SU-DHL-6 (cell line): Measurements from ENCODE around the gene CXCL5.

Experiments
- CTCF ChIP-seq: fragments of 200-600 bp; sonication (generic); IDR thresholded peaks from one replicate; pipeline ENCODE4 v1.5.1; 2017; ENCODE audit warnings: antibody characterized with exemption, mild to moderate bottlenecking, low read length, moderate library complexity; ENCODE audit not compliant: insufficient read depth, poor library complexity, severe bottlenecking
- EZH2phosphoT487 ChIP-seq: fragments of 200-600 bp; sonication (generic), shearing (Covaris generic); conservative IDR thresholded peaks from 2 replicates; pipeline ENCODE4 v1.6.1; 2018; ENCODE audit warnings: mild to moderate bottlenecking, antibody characterized with exemption, low read length, moderate library complexity, mixed read lengths

- TF ChIP-seq EZH2phosphoT487 (no peak), CTCF (no peak)
These were observed 17.6 kb upstream of the CXCL5 start for GRCh38 chr4:74016068-74016467.
